Uterus (tissue), 4 donors: ENCODE data around the gene HAVCR2. TPM values are rescaled to one million over a fixed set of nuclear protein-coding genes. Genes with fewer than 3 reads are reported as not detected.
"Not testable (repeated sequence)": the region's sequence is repeated elsewhere in the genome, so short reads cannot be mapped to it uniquely, and the experiment has no call there.

ENCODE experiments used
- DNase-seq, 2 donors: peaks; one replicate each; pipeline ENCODE4 v3.0.0-alpha.2; 2019 to 2020
- H3K27ac ChIP-seq, 2 donors: fragments of 200-600 bp; sonication (generic); 1 replicate in 1 of 2; 2 replicates in 1 of 2; pipeline ENCODE4 v1.5.1; 2016 to 2018
- H3K27me3 ChIP-seq, 2 donors: fragments of 200-600 bp; sonication (generic); one replicate each; pipeline ENCODE4 v1.5.1; 2018 to 2019; ENCODE audit warnings: control low read depth in 1 of 2
- H3K36me3 ChIP-seq, 2 donors: fragments of 200-600 bp; sonication (generic); one replicate each; pipeline ENCODE4 v1.5.1; 2019; ENCODE audit warnings: control low read depth in 1 of 2
- H3K4me1 ChIP-seq, 2 donors: fragments of 200-600 bp; sonication (generic); one replicate each; pipeline ENCODE4 v1.5.1; 2018 to 2019; ENCODE audit warnings: control low read depth in 1 of 2
- H3K4me3 ChIP-seq, 2 donors: fragments of 200-600 bp; sonication (generic); 1 replicate in 1 of 2; 2 replicates in 1 of 2; pipeline ENCODE4 v1.5.1; 2018 to 2019; ENCODE audit warnings: mild to moderate bottlenecking in 1 of 2
- H3K9me3 ChIP-seq, 2 donors: fragments of 200-600 bp; sonication (generic); one replicate each; pipeline ENCODE4 v1.5.1; 2019; ENCODE audit warnings: control low read depth in 1 of 2
- CTCF ChIP-seq, 4 experiments: fragments of 200-600 bp in 2 of 4; fragments of 450-650 bp in 2 of 4; sonication (generic) in 2 of 4; IDR thresholded peaks; one replicate each; pipeline ENCODE4 v1.5.1; 2016 to 2019; ENCODE audit warnings: antibody characterized with exemption in 4 of 4, mild to moderate bottlenecking in 2 of 4, moderate library complexity in 1 of 4
- POLR2A ChIP-seq, 2 donors: fragments of 450-650 bp; IDR thresholded peaks; one replicate each; pipeline ENCODE4 v1.6.1; 2016; ENCODE audit warnings: antibody characterized with exemption in 2 of 2, mild to moderate bottlenecking in 1 of 2, moderate library complexity in 1 of 2
- intact Hi-C: fragments of 100-400 bp; cut with DNase I; formaldehyde crosslinking; loops from one replicate; pipeline ENCODE4 v1.15.1; 2023; ENCODE audit warnings: low total_unique reads
- total RNA-seq, 4 donors: library from RNA; depleted of rRNA in 3 of 4; stranded (reverse); fragments of >200 nt in 3 of 4; gene quantifications; one replicate each; pipeline versions ENCODE4 v1.1.0 to v1.2.4, GENCODE V29; 2014 to 2023
- donor health status: DM: yes; HTN: yes; CAD: no.

Gene HAVCR2
- total RNA-seq, 4 donors from 2014 or later: 1.0 to 5.5 (median 2.3) TPM

GRCh38 chr5:157063776-157064430 is 44.9 kb downstream of the HAVCR2 start:
- no peaks in the 10 kb centered on the region for H3K27me3 ChIP-seq
- TF ChIP-seq POLR2A (IDR thresholded peaks at IDR 0.05): no peak
- TF ChIP-seq CTCF (IDR thresholded peaks at IDR 0.05): no peak
- intact Hi-C loops: no loop called here
- DNase-seq: no peak
- H3K9me3 ChIP-seq: no peaks in the 10 kb centered on the region
- no peak overlapping the region for H3K4me3 ChIP-seq
- no peaks in the 10 kb centered on the region for H3K4me1 ChIP-seq
- H3K36me3 ChIP-seq: no peaks in the 10 kb centered on the region
- no peak overlapping the region for H3K27ac ChIP-seq

GRCh38 chr5:157059891-157060290 is 49.0 kb downstream of the HAVCR2 start:
- intact Hi-C loops: no loop called here
- H3K36me3 ChIP-seq: no peaks in the 10 kb centered on the region
- DNase-seq: no peak
- H3K4me3 ChIP-seq: no peak overlapping the region
- no peak for TF ChIP-seq CTCF (IDR thresholded peaks at IDR 0.05)
- no peak for TF ChIP-seq POLR2A (IDR thresholded peaks at IDR 0.05)
- no peaks in the 10 kb centered on the region for H3K4me1 ChIP-seq
- no peaks in the 10 kb centered on the region for H3K27me3 ChIP-seq
- no peaks in the 10 kb centered on the region for H3K9me3 ChIP-seq
- H3K27ac ChIP-seq: no peak overlapping the region

- TF ChIP-seq CTCF (IDR thresholded peaks at IDR 0.05) (no peak), POLR2A (IDR thresholded peaks at IDR 0.05) (no peak)
- H3K27ac ChIP-seq: no peak within 1 kb of the TSS
- H3K4me1 ChIP-seq: no peaks in the 10 kb centered on the region
- no peaks in the 10 kb centered on the region for H3K27me3 ChIP-seq
- no peaks in the 10 kb centered on the region for H3K36me3 ChIP-seq
- no peaks in the 10 kb centered on the region for H3K9me3 ChIP-seq
- H3K4me3 ChIP-seq: no peak within 1 kb of the TSS
- no peak for DNase-seq
- intact Hi-C loops: no loop called here
These were observed 49.7 kb downstream of the HAVCR2 start, which contains the start of gene HAVCR1 for GRCh38 chr5:157059093-157059539. HAVCR1 (minus strand) TSS chr5:157059116; CDS start chr5:157057943, 1,173 bp downstream.

- TF ChIP-seq CTCF (IDR thresholded peaks at IDR 0.05): no peak
- no peak for TF ChIP-seq POLR2A (IDR thresholded peaks at IDR 0.05)
- Histone ChIP-seq H3K9me3 (no peaks in the 10 kb centered on the region), H3K27me3 (no peaks in the 10 kb centered on the region), H3K4me1 (no peaks in the 10 kb centered on the region), H3K4me3 (no peak overlapping the region), H3K36me3 (no peaks in the 10 kb centered on the region), H3K27ac (no peak overlapping the region)
- no peak for DNase-seq
- intact Hi-C loops: no loop called here
These were observed 51.1 kb downstream of the HAVCR2 start for GRCh38 chr5:157057459-157058370.

- H3K27ac ChIP-seq, DNase-seq, H3K4me1 ChIP-seq, intact Hi-C loops, H3K9me3 ChIP-seq, H3K36me3 ChIP-seq, H3K4me3 ChIP-seq, H3K27me3 ChIP-seq: not testable (repeated sequence)
These were observed 52.0 kb downstream of the HAVCR2 start for GRCh38 chr5:157056848-157057247.
